Activated T-cell treated with anti-CD3 and anti-CD28 coated beads, Interleukin-2, amount 50 U/mL, for 24 hours (primary cell): ENCODE results near the gene CCDC82.

Experiments
- DNase-seq: peaks from one replicate; pipeline ENCODE4 v3.0.0-alpha.2; 2020
- H3K27ac Mint-ChIP-seq: 2 replicates; pipeline ENCODE4 v1.8.0; 2020; ENCODE audit warnings: mild to moderate bottlenecking, mixed read lengths
- H3K27me3 Mint-ChIP-seq: 2 replicates; pipeline ENCODE4 v1.8.0; 2020; ENCODE audit warnings: mixed read lengths
- H3K36me3 Mint-ChIP-seq: 2 replicates; pipeline ENCODE4 v1.8.0; 2020; ENCODE audit warnings: low read depth, mixed read lengths
- H3K4me1 Mint-ChIP-seq: 2 replicates; pipeline ENCODE4 v1.8.0; 2020; ENCODE audit warnings: low read depth, mixed read lengths
- H3K4me3 Mint-ChIP-seq: 2 replicates; pipeline ENCODE4 v1.8.0; 2020; ENCODE audit warnings: mild to moderate bottlenecking, moderate library complexity, mixed read lengths
- H3K9me3 Mint-ChIP-seq: 2 replicates; pipeline ENCODE4 v1.8.0; 2020; ENCODE audit warnings: mixed read lengths

The CCDC82 gene

DNA sequence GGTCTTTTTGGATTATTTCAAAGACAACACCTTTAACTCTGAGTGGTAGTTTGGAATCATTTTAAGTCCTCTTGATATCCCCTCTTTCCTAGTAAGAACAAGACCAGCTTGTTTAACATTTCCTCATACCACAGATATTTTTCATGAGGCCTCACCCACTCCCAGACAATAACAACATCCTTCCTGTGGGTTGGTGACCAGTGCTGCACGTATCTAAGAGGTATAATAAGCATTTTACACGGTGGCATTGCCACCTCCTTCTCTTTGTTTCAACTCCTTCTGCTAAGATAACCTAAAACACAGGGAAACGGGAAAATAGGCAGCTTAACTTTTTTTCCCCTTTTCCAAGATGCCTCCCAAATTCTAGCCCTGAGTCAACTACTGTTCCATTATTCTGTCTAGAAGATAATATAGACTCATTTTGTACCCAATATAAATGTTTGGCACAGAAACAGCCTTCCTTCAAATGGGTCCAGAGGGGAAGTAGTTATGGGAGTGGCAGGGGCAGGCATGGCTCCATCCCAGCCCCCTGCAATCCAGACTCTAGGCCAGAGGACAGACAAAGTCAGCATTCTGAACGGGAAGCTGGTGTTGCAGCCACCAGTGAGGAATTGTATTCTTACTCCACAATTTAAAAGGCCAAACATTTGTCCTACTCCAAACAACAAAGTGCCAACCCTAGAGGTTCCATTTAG lies 75.2 kb downstream of the CCDC82 start:
- Mint-ChIP-seq H3K36me3 (peaks cover 81% of the 10 kb centered on the region), H3K9me3 (no peaks in the 10 kb centered on the region), H3K27ac (peak overlapping the region; percentile 74), H3K4me1 (peaks cover 92% of the 10 kb centered on the region), H3K27me3 (no peaks in the 10 kb centered on the region), H3K4me3 (no peak overlapping the region)
- DNase-seq = no peak

DNA sequence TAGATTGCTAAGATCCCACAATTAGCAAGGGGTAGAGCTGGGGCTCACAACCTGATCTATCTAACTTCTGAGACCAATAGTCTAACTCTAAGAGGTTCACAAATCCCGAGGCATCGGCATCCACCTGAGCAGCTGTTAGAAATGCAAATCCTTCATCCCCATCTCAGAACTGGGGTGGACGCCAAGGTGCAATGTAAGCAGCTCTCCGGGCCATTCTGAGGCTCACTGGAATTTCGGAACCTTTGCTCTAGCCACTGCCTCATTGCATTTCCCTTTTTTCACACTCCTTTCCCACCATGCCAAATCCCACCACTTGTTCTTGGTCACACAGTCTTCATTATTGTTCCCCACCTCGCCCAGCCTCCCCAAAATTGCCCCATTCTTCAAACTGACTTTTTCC lies 76.5 kb downstream of the CCDC82 start:
- peaks cover 82% of the 10 kb centered on the region for H3K36me3 Mint-ChIP-seq
- peak overlapping the region; percentile 39 for H3K27ac Mint-ChIP-seq
- no peak overlapping the region for H3K4me3 Mint-ChIP-seq
- H3K4me1 Mint-ChIP-seq = peaks cover 92% of the 10 kb centered on the region
- no peaks in the 10 kb centered on the region for H3K9me3 Mint-ChIP-seq
- DNase-seq = no peak
- H3K27me3 Mint-ChIP-seq = no peaks in the 10 kb centered on the region

DNA sequence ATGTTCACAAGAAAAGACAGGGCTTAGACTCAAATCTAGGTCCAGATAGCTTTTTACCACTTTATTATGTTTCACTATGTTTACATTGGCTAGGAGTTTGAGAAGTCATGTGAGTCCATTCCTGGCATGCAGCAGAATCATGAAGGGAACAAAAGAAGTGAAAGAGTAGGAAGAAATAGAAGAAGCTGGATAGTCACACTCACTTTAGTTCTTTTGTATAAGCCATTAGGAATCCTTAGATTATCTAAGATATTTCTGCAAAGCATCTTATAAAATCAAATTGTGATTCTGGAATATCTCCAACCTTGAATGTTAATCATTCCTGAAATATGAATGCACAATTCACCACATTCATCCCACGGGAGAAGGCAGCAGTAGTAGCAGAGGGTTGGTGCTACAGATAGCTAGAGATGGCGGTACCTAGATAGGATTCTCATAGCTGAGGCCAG lies 78.6 kb downstream of the CCDC82 start:
- DNase-seq = no peak
- peaks cover 70% of the 10 kb centered on the region for H3K36me3 Mint-ChIP-seq
- H3K4me1 Mint-ChIP-seq = peaks cover 92% of the 10 kb centered on the region
- no peaks in the 10 kb centered on the region for H3K27me3 Mint-ChIP-seq
- H3K27ac Mint-ChIP-seq = no peak overlapping the region
- no peaks in the 10 kb centered on the region for H3K9me3 Mint-ChIP-seq
- no peak overlapping the region for H3K4me3 Mint-ChIP-seq

- H3K4me1 Mint-ChIP-seq = peaks cover 89% of the 10 kb centered on the region
- no peaks in the 10 kb centered on the region for H3K27me3 Mint-ChIP-seq
- no peak overlapping the region for H3K27ac Mint-ChIP-seq
- H3K9me3 Mint-ChIP-seq = no peaks in the 10 kb centered on the region
- no peak for DNase-seq
- peaks cover 65% of the 10 kb centered on the region for H3K36me3 Mint-ChIP-seq
- no peak overlapping the region for H3K4me3 Mint-ChIP-seq
Observed at GRCh38 chr11:96310236-96310635, 79.5 kb downstream of the CCDC82 start.

- no peak for DNase-seq
- peaks cover 61% of the 10 kb centered on the region for H3K36me3 Mint-ChIP-seq
- H3K4me1 Mint-ChIP-seq = peaks cover 84% of the 10 kb centered on the region
- H3K27ac Mint-ChIP-seq = peak overlapping the region; percentile 61
- no peaks in the 10 kb centered on the region for H3K9me3 Mint-ChIP-seq
- no peaks in the 10 kb centered on the region for H3K27me3 Mint-ChIP-seq
- no peak overlapping the region for H3K4me3 Mint-ChIP-seq
Observed at GRCh38 chr11:96309643-96310017, 80.1 kb downstream of the CCDC82 start.

DNA sequence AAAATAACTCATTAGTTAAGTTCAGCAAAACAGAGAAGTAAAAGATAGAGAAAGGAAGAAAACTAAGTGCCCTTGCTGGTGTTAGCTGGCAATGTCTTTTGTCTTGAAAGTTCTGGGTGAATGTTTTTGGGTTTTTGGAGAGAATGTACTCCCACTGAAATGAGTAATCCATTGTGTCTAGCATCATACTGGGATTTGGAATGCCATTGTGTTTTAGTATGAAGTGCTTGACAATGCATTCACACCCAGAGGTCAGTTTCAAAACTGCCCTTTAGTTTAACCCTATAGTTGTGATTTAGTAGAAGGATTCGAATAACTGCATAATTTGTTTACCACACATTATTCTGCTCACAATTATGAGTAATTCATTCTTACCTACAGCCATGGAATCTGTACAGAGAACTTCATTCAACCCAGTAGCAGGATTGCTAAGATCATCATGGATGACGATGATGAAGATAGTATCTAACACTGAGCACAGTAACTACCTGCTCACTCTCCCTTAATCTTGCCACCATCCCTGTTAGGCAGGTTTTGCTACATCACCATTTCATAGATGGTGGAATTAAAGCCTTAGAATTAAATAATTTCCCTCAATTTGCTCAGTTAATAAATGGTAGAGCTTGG lies 80.6 kb downstream of the CCDC82 start:
- Mint-ChIP-seq H3K27me3 (no peaks in the 10 kb centered on the region), H3K4me3 (no peak overlapping the region), H3K4me1 (peaks cover 84% of the 10 kb centered on the region), H3K9me3 (no peaks in the 10 kb centered on the region), H3K36me3 (peaks cover 58% of the 10 kb centered on the region), H3K27ac (peak overlapping the region; percentile 61)
- DNase-seq = no peak

DNA sequence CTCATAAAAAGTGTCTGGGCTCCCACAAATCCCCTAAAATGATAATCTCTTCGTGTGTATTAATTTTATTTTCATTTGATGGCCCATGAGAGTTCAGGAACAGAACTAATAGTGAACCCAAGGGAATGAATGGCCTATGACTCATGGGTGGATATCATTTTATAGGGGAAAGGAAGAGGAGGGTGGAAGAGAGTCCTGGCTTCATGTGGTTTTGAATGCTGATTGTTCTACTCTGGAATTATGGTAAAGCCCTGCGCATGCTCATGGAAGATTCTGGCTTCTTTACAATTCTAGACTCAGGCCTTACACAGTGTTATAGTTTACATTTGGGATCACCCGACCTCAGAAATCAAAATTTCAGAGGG lies 82.0 kb downstream of the CCDC82 start:
- DNase-seq = no peak
- Mint-ChIP-seq H3K36me3 (peaks cover 54% of the 10 kb centered on the region), H3K27ac (peak overlapping the region; percentile 50), H3K4me3 (peak overlapping the region; percentile 49), H3K27me3 (no peaks in the 10 kb centered on the region), H3K4me1 (peaks cover 86% of the 10 kb centered on the region), H3K9me3 (no peaks in the 10 kb centered on the region)

DNA sequence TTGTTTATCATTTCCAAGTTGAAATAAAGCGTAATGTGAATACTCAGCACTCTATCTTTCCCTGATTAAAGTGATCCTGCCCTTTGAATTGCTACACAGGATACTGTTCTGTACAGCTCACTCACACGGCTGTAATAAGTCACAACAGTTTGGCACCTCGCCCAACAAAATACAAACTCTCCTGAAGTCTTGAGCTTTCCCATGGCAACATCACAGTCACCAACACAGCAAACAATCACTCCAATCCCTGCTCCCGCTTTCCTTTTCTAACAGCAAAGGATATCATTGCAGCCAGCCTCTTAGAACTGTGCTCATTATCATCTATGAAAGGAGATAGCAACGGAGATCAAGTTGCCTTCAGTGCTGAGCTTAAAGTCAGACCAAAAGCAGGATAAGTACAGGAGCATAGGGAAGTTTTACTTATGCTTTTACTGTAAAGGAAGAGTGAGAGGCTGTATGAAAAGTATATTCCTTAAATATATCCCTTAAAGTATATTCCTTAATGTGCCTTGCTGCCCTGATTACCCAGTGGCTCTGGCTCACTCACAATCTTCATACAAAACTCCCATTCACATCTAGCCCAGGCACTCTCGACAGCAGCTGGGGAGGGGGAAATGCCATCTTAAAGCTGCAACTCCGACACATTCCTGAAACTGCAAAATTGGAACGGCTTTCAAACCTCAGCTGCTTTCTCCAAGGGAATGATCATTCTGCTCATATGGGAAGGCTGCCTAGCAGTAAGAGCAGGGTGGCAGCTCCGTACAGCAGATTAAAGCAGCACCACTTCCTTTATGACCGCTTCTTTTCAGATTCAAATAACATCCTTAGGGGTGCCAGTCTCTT lies 82.6 kb downstream of the CCDC82 start:
- H3K36me3 Mint-ChIP-seq = peaks cover 54% of the 10 kb centered on the region
- H3K9me3 Mint-ChIP-seq = no peaks in the 10 kb centered on the region
- peak overlapping the region; percentile 50 for H3K27ac Mint-ChIP-seq
- no peaks in the 10 kb centered on the region for H3K27me3 Mint-ChIP-seq
- no peak for DNase-seq
- peak overlapping the region; percentile 49 for H3K4me3 Mint-ChIP-seq
- H3K4me1 Mint-ChIP-seq = peaks cover 86% of the 10 kb centered on the region

GRCh38 chr11:96306600-96306932 lies 83.1 kb downstream of the CCDC82 start:
- Mint-ChIP-seq H3K4me1 (peaks cover 86% of the 10 kb centered on the region), H3K9me3 (no peaks in the 10 kb centered on the region), H3K27me3 (no peaks in the 10 kb centered on the region), H3K36me3 (peaks cover 52% of the 10 kb centered on the region), H3K4me3 (peak overlapping the region; percentile 41), H3K27ac (peak overlapping the region; percentile 50)
- DNase-seq = no peak

GRCh38 chr11:96306071-96306470 lies 83.6 kb downstream of the CCDC82 start:
- Mint-ChIP-seq H3K4me1 (peaks cover 85% of the 10 kb centered on the region), H3K27ac (no peak overlapping the region), H3K4me3 (no peak overlapping the region), H3K27me3 (no peaks in the 10 kb centered on the region), H3K36me3 (peaks cover 50% of the 10 kb centered on the region), H3K9me3 (no peaks in the 10 kb centered on the region)
- no peak for DNase-seq

DNA sequence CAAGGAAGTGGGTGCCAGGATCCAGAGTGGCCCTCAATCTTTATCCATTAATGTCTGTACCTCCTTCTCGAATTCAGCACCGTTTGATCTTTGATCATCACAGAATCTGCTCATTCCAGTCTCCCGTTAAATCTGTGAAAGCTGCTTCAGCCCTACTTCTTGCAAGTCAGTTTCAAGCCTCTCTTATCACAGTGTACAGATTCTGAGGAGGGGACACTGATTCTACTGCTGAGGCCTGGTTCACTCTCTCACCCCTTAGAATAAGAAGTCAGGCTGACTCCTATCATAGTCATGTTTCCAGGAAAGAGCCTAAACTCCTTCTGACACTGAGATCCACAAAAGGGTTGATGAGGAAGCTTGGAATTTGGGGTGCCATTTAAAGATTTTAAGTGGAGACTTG lies 85.7 kb downstream of the CCDC82 start:
- H3K27ac Mint-ChIP-seq = peak overlapping the region; percentile 83
- DNase-seq = no peak
- H3K9me3 Mint-ChIP-seq = no peaks in the 10 kb centered on the region
- H3K4me1 Mint-ChIP-seq = peaks cover 86% of the 10 kb centered on the region
- no peaks in the 10 kb centered on the region for H3K27me3 Mint-ChIP-seq
- peaks cover 50% of the 10 kb centered on the region for H3K36me3 Mint-ChIP-seq
- no peak overlapping the region for H3K4me3 Mint-ChIP-seq

DNA sequence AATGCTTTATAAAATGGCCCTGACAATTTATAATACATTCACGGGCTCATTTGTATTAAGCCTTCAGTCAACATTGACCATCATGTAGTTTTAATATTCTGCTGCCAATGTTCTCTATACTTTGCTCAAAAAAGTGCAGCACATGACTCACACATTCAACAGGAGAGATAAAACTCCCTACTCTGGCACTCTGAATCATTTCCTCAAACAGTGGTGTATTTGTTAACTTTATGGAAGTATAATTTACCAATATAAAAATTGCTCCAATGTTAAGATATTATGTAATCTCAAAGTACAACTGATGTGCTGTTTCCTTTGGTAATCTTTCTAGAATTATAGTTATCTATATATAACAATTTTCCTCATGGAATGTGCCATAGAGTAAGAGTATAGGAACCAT lies 86.6 kb downstream of the CCDC82 start:
- H3K4me3 Mint-ChIP-seq = no peak overlapping the region
- peaks cover 81% of the 10 kb centered on the region for H3K4me1 Mint-ChIP-seq
- no peak for DNase-seq
- no peaks in the 10 kb centered on the region for H3K27me3 Mint-ChIP-seq
- H3K9me3 Mint-ChIP-seq = no peaks in the 10 kb centered on the region
- H3K36me3 Mint-ChIP-seq = peaks cover 49% of the 10 kb centered on the region
- peak overlapping the region; percentile 36 for H3K27ac Mint-ChIP-seq
